ENCODE data around the gene EXOSC5.
"Not testable (repeated sequence)": the region's sequence is repeated elsewhere in the genome, so short reads cannot be mapped to it uniquely, and the experiment has no call there.

EXOSC5 gene

GRCh38 chr19:41350735-41351338 is 46.3 kb downstream of the EXOSC5 start:
- peak overlapping the region; percentile 98 for H3K9ac ChIP-seq (ENCODE audit: low read length)

GRCh38 chr19:41346916-41347315 is 50.2 kb downstream of the EXOSC5 start:
- not testable (repeated sequence) for H3F3A ChIP-seq (ENCODE audit: insufficient read depth, low read length); H3K9ac ChIP-seq (ENCODE audit: low read length); H4K20me1 ChIP-seq (ENCODE audit: insufficient read depth, low read length); H3K27me3 ChIP-seq (ENCODE audit: insufficient read depth, low read length); H3K4me3 ChIP-seq (ENCODE audit: low read depth, low read length, poor library complexity, severe bottlenecking); H3K9me3 ChIP-seq (ENCODE audit: low read length); H3K9me2 ChIP-seq (ENCODE audit: low read depth, low read length); H3K4me2 ChIP-seq (ENCODE audit: low read length); H3K27ac ChIP-seq (ENCODE audit: low read depth, low read length, poor library complexity, severe bottlenecking); H2AFZ ChIP-seq (ENCODE audit: low read length); H3K79me2 ChIP-seq (ENCODE audit: insufficient read depth, low read length)
- Histone ChIP-seq H3K4me1 (ENCODE audit: insufficient read depth, low read length, severe bottlenecking) (peaks cover 18% of the 10 kb centered on the region), H3K36me3 (ENCODE audit: insufficient read depth, low read length) (peaks cover 34% of the 10 kb centered on the region)

More at GRCh38 chr19:41350735-41351338, 46.3 kb downstream of the EXOSC5 start:
- no peak overlapping the region for H2AFZ ChIP-seq (ENCODE audit: low read length)
- H4K20me1 ChIP-seq (ENCODE audit: insufficient read depth, low read length): no peaks in the 10 kb centered on the region
- H3K9me3 ChIP-seq (ENCODE audit: low read length): no peaks in the 10 kb centered on the region
- peak overlapping the region; percentile 65 for H3K27ac ChIP-seq (ENCODE audit: low read depth, low read length, poor library complexity, severe bottlenecking)
- H3K79me2 ChIP-seq (ENCODE audit: insufficient read depth, low read length): peaks cover 14% of the 10 kb centered on the region
- peak overlapping the region; percentile 98 for H3K4me3 ChIP-seq (ENCODE audit: low read depth, low read length, poor library complexity, severe bottlenecking)
- no peak for TF ChIP-seq EZH2 (IDR thresholded peaks at IDR 0.05; ENCODE audit: borderline replicate concordance, low read length)
- TF ChIP-seq CTCF (IDR thresholded peaks at IDR 0.05; ENCODE audit: low read length): no peak
- H3K27me3 ChIP-seq (ENCODE audit: insufficient read depth, low read length): no peaks in the 10 kb centered on the region
- no peaks in the 10 kb centered on the region for H3K9me2 ChIP-seq (ENCODE audit: low read depth, low read length)
- peaks cover 22% of the 10 kb centered on the region for H3K4me1 ChIP-seq (ENCODE audit: insufficient read depth, low read length, severe bottlenecking)
- peak overlapping the region; percentile 90 for H3K4me2 ChIP-seq (ENCODE audit: low read length)
- peaks cover 13% of the 10 kb centered on the region for H3K36me3 ChIP-seq (ENCODE audit: insufficient read depth, low read length)
- no peaks in the 10 kb centered on the region for H3F3A ChIP-seq (ENCODE audit: insufficient read depth, low read length)

- Histone ChIP-seq H3K4me2 (ENCODE audit: low read length) (no peak overlapping the region), H3K27ac (ENCODE audit: low read depth, low read length, poor library complexity, severe bottlenecking) (no peak overlapping the region), H3K9me2 (ENCODE audit: low read depth, low read length) (no peaks in the 10 kb centered on the region), H3K4me1 (ENCODE audit: insufficient read depth, low read length, severe bottlenecking) (no peaks in the 10 kb centered on the region), H3K27me3 (ENCODE audit: insufficient read depth, low read length) (no peaks in the 10 kb centered on the region), H3K9ac (ENCODE audit: low read length) (no peak overlapping the region), H4K20me1 (ENCODE audit: insufficient read depth, low read length) (no peaks in the 10 kb centered on the region), H3K79me2 (ENCODE audit: insufficient read depth, low read length) (no peaks in the 10 kb centered on the region), H3K4me3 (ENCODE audit: low read depth, low read length, poor library complexity, severe bottlenecking) (no peak overlapping the region), H3K9me3 (ENCODE audit: low read length) (no peaks in the 10 kb centered on the region), H2AFZ (ENCODE audit: low read length) (no peak overlapping the region), H3F3A (ENCODE audit: insufficient read depth, low read length) (no peaks in the 10 kb centered on the region), H3K36me3 (ENCODE audit: insufficient read depth, low read length) (peaks cover 57% of the 10 kb centered on the region)
- TF ChIP-seq EZH2 (IDR thresholded peaks at IDR 0.05; ENCODE audit: borderline replicate concordance, low read length) (no peak), CTCF (IDR thresholded peaks at IDR 0.05; ENCODE audit: low read length) (no peak)
These were observed 53.0 kb downstream of the EXOSC5 start for GRCh38 chr19:41344162-41344561.
